Gastrocnemius medialis (tissue), 4 donors: ENCODE data around the gene GRIK1. TPM values are rescaled to one million over a fixed set of nuclear protein-coding genes. Genes with fewer than 3 reads are reported as not detected.

Experiments
- ATAC-seq, 2 donors: fragments of 150-250 bp; one replicate each; pipeline ENCODE4 v1.9.1; 2016
- DNase-seq, 2 donors: peaks; one replicate each; pipeline ENCODE4 v3.0.0-alpha.2; 2019
- H3K27ac ChIP-seq, 4 donors: fragments of 200-600 bp; sonication (generic); 1 replicate in 1 of 4; 2 replicates in 3 of 4; pipeline ENCODE4 v1.5.1; 2016 to 2018; ENCODE audit warnings: mild to moderate bottlenecking in 2 of 4, moderate library complexity in 1 of 4
- H3K27me3 ChIP-seq, 3 donors: fragments of 200-600 bp; sonication (generic) in 2 of 3; 1 replicate in 1 of 3; 2 replicates in 2 of 3; pipeline versions ENCODE4 v1.5.1 to v1.6.0; 2016 to 2019; ENCODE audit warnings: mild to moderate bottlenecking in 1 of 3, moderate library complexity in 1 of 3
- H3K36me3 ChIP-seq, 2 donors: fragments of 200-600 bp; sonication (generic) in 1 of 2; one replicate each; pipeline ENCODE4 v1.5.1; 2017 to 2018
- H3K4me1 ChIP-seq, 2 donors: fragments of 200-600 bp; sonication (generic) in 1 of 2; one replicate each; pipeline ENCODE4 v1.5.1; 2016 to 2017; ENCODE audit warnings: mild to moderate bottlenecking in 2 of 2
- H3K4me3 ChIP-seq, 4 donors: fragments of 200-600 bp; sonication (generic) in 3 of 4; 1 replicate in 1 of 4; 2 replicates in 3 of 4; pipeline ENCODE4 v1.5.1; 2016 to 2019; ENCODE audit warnings: mild to moderate bottlenecking in 2 of 4
- H3K9me3 ChIP-seq, 3 donors: fragments of 200-600 bp; sonication (generic) in 2 of 3; 1 replicate in 1 of 3; 2 replicates in 2 of 3; pipeline ENCODE4 v1.5.1; 2016 to 2019
- POLR2A ChIP-seq, 2 donors: fragments of 450-650 bp; IDR thresholded peaks; one replicate each; pipeline ENCODE4 v1.6.1; 2017; ENCODE audit warnings: antibody characterized with exemption in 2 of 2, mild to moderate bottlenecking in 2 of 2, moderate library complexity in 2 of 2
- in situ Hi-C, 4 donors: fragments of 200-750 bp; cut with MboI; loops; one replicate each; pipeline versions ENCODE4 v1.15.0 to v1.8.0; 2017; ENCODE audit warnings: low sequenced_read_pairs in 4 of 4
- intact Hi-C: fragments of 100-400 bp; cut with DNase I; formaldehyde crosslinking; loops from one replicate; pipeline ENCODE4 v1.15.1; 2023; ENCODE audit warnings: low total_unique reads
- total RNA-seq, 4 donors: library from RNA; depleted of rRNA; stranded (reverse); fragments of >200 nt; gene quantifications; one replicate each; pipeline versions ENCODE4 v1.1.0 to v1.2.3, GENCODE V29; 2016
- TF ChIP-seq, protein P1 (sequence below), 5 experiments: fragments of 450-650 bp in 3 of 5; fragments of 200-600 bp in 2 of 5; sonication (generic) in 2 of 5; IDR thresholded peaks in 4 of 5; conservative IDR thresholded peaks in 1 of 5; 1 replicate in 4 of 5; 2 replicates in 1 of 5; pipeline ENCODE4 v1.5.1; 2016 to 2019; ENCODE audit warnings: antibody characterized with exemption in 5 of 5, mild to moderate bottlenecking in 3 of 5, moderate library complexity in 3 of 5

The GRIK1 gene
- total RNA-seq, 4 donors from 2014 or later: 0.13 TPM; not detected in 3

DNA sequence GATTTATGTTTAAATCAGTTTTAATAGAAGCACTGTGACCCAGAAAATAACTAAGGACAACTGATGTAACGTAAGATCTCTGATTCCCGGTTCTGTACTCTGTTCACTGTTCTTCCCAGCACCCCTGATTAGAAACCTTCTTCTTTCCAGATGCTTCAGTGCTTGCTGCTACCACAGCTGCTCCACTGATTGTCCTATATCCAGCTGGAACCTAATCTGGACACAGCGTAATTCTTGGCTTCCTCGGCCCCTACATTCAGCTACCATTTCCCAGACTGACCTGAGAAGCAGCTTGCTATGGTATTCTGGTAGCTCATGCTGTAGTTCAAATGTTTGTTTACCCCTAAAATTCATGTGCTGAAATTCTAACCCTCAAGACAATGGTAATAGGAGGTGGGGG is 302.7 kb downstream of the GRIK1 start:
- H3K27ac ChIP-seq: no peak overlapping the region
- TF ChIP-seq POLR2A (IDR thresholded peaks at IDR 0.05): no peak
- TF ChIP-seq, protein P1, sequence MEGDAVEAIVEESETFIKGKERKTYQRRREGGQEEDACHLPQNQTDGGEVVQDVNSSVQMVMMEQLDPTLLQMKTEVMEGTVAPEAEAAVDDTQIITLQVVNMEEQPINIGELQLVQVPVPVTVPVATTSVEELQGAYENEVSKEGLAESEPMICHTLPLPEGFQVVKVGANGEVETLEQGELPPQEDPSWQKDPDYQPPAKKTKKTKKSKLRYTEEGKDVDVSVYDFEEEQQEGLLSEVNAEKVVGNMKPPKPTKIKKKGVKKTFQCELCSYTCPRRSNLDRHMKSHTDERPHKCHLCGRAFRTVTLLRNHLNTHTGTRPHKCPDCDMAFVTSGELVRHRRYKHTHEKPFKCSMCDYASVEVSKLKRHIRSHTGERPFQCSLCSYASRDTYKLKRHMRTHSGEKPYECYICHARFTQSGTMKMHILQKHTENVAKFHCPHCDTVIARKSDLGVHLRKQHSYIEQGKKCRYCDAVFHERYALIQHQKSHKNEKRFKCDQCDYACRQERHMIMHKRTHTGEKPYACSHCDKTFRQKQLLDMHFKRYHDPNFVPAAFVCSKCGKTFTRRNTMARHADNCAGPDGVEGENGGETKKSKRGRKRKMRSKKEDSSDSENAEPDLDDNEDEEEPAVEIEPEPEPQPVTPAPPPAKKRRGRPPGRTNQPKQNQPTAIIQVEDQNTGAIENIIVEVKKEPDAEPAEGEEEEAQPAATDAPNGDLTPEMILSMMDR (IDR thresholded peaks at IDR 0.05 in 4 of 5, conservative IDR thresholded peaks at IDR 0.05 in 1 of 5): no peak
- intact Hi-C loops (no loop called here), in situ Hi-C loops (no loop called here)
- DNase-seq (no peak), ATAC-seq (no peak)
- no peaks in the 10 kb centered on the region for H3K36me3 ChIP-seq
- no peak overlapping the region for H3K4me3 ChIP-seq
- no peaks in the 10 kb centered on the region for H3K27me3 ChIP-seq
- no peaks in the 10 kb centered on the region for H3K4me1 ChIP-seq
- no peaks in the 10 kb centered on the region for H3K9me3 ChIP-seq

DNA sequence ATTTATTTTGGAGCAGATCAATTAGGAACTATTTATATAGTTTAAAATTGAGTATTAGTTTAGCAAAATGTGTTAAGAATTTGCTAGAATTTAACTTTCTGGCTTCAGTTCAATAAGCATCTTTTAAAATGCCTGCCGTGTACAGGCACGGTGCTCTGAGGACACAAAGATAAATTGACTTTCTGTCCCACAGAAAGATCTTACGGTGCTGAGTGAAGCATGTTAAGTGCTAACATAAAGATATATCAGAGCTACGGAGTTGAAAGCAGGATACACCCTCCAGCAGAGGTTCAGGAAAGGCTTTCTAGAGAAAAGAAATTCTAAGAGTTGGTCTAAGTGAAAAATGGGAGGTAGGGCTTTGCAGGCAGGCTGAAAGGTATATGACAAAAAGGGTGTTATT is 305.4 kb downstream of the GRIK1 start:
- DNase-seq (no peak), ATAC-seq (no peak)
- TF ChIP-seq POLR2A (IDR thresholded peaks at IDR 0.05): no peak
- TF ChIP-seq, protein P1 (IDR thresholded peaks at IDR 0.05 in 4 of 5, conservative IDR thresholded peaks at IDR 0.05 in 1 of 5): no peak
- Histone ChIP-seq H3K27me3 (no peaks in the 10 kb centered on the region), H3K4me3 (no peak overlapping the region), H3K36me3 (no peaks in the 10 kb centered on the region), H3K27ac (no peak overlapping the region), H3K9me3 (no peaks in the 10 kb centered on the region), H3K4me1 (no peaks in the 10 kb centered on the region)
- in situ Hi-C loops (no loop called here), intact Hi-C loops (no loop called here)

DNA sequence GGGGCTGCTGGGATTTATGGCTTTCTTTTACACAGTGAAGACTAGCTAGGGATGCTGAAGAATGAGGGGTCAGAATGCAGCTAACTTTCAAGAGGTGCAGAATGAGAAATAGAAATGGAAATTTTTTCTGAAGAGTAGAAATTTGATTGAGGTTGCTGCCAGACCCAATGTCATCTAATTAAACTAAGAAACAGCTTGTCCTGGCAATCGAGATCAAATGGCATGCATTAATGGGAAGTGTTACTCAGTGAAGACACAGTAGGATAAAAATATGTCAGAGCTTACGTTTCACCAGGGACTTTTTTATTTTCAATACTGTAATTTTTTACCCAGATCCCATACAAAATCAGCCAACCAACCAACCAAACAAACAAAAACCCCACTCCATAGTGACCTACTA is 306.0 kb downstream of the GRIK1 start:
- in situ Hi-C loops (no loop called here), intact Hi-C loops (no loop called here)
- ATAC-seq (no peak), DNase-seq (no peak)
- Histone ChIP-seq H3K4me1 (no peaks in the 10 kb centered on the region), H3K4me3 (no peak overlapping the region), H3K27ac (no peak overlapping the region), H3K9me3 (no peaks in the 10 kb centered on the region), H3K27me3 (no peaks in the 10 kb centered on the region), H3K36me3 (no peaks in the 10 kb centered on the region)
- no peak for TF ChIP-seq POLR2A (IDR thresholded peaks at IDR 0.05)
- TF ChIP-seq, protein P1 (IDR thresholded peaks at IDR 0.05 in 4 of 5, conservative IDR thresholded peaks at IDR 0.05 in 1 of 5): no peak

DNA sequence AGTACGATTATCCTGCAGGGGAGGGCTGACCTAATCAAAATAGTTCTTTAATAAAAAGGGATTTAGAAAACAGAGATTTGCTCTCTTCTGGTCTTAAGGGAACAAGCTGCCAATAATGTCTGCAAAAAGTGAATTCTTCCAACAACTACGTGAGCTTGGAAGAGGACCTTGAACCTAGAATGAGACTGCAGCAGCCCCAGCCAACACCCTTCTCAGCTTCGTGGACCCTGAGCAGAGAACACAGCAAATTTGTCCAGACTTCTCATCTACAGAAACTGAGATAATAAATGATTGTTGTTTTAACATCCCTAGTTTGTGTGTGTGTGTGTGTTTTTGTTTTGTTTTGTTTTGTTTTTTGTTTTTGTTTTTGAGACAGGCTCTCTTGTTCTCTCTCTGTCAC is 309.4 kb downstream of the GRIK1 start:
- intact Hi-C loops (no loop called here), in situ Hi-C loops (no loop called here)
- no peak for DNase-seq
- Histone ChIP-seq H3K27me3 (no peaks in the 10 kb centered on the region), H3K36me3 (no peaks in the 10 kb centered on the region), H3K27ac (no peak overlapping the region), H3K9me3 (no peaks in the 10 kb centered on the region), H3K4me1 (no peaks in the 10 kb centered on the region), H3K4me3 (no peak overlapping the region)
- no peak for ATAC-seq
- TF ChIP-seq, protein P1 (IDR thresholded peaks at IDR 0.05 in 4 of 5, conservative IDR thresholded peaks at IDR 0.05 in 1 of 5): no peak
- no peak for TF ChIP-seq POLR2A (IDR thresholded peaks at IDR 0.05)

DNA sequence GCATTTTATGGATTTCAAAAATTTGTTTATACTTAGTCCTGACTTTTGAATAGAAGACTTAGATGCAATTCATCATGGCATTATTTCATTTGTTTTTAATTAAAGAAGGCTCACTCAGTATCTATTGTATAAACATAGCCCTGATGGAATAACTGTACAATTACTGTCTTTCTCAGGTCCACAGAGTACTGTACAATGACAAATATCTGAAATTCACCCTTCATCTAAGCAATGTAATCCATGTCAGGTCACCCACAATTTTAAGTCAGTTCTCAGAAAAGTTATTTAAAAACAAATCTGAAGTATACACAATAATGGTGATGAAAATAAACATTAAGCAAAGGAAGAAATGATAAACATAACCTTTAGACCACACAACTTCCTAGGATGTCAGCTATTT is 311.9 kb downstream of the GRIK1 start:
- no peak for TF ChIP-seq POLR2A (IDR thresholded peaks at IDR 0.05)
- TF ChIP-seq, protein P1 (IDR thresholded peaks at IDR 0.05 in 4 of 5, conservative IDR thresholded peaks at IDR 0.05 in 1 of 5): no peak
- H3K27ac ChIP-seq: no peak overlapping the region
- H3K4me3 ChIP-seq: no peak overlapping the region
- intact Hi-C loops (no loop called here), in situ Hi-C loops (no loop called here)
- H3K27me3 ChIP-seq: no peaks in the 10 kb centered on the region
- H3K4me1 ChIP-seq: no peaks in the 10 kb centered on the region
- DNase-seq (no peak), ATAC-seq (no peak)
- no peaks in the 10 kb centered on the region for H3K9me3 ChIP-seq
- no peaks in the 10 kb centered on the region for H3K36me3 ChIP-seq
